A673 (cell line): Measurements from ENCODE around the gene GRPR.
"Not testable (repeated sequence)": the region's sequence is repeated elsewhere in the genome, so short reads cannot be mapped to it uniquely, and the experiment has no call there.

ENCODE experiments used
- EZH2 ChIP-seq: fragments of 200-600 bp; sonication (generic); IDR thresholded peaks from 2 replicates; pipeline ENCODE4 v1.6.1; 2017; ENCODE audit warnings: borderline replicate concordance, low read depth, mild to moderate bottlenecking, mixed read lengths, antibody characterized with exemption, low read length; ENCODE audit not compliant: poor library complexity, severe bottlenecking
- TF ChIP-seq, protein P1 (sequence below): fragments of 300-800, 200-600 bp; sonication (generic); conservative IDR thresholded peaks from 2 replicates; pipeline ENCODE4 v1.5.1; 2017; ENCODE audit warnings: low read depth, mild to moderate bottlenecking, antibody characterized with exemption, low read length, moderate library complexity, mixed read lengths

- TF ChIP-seq, protein P1, sequence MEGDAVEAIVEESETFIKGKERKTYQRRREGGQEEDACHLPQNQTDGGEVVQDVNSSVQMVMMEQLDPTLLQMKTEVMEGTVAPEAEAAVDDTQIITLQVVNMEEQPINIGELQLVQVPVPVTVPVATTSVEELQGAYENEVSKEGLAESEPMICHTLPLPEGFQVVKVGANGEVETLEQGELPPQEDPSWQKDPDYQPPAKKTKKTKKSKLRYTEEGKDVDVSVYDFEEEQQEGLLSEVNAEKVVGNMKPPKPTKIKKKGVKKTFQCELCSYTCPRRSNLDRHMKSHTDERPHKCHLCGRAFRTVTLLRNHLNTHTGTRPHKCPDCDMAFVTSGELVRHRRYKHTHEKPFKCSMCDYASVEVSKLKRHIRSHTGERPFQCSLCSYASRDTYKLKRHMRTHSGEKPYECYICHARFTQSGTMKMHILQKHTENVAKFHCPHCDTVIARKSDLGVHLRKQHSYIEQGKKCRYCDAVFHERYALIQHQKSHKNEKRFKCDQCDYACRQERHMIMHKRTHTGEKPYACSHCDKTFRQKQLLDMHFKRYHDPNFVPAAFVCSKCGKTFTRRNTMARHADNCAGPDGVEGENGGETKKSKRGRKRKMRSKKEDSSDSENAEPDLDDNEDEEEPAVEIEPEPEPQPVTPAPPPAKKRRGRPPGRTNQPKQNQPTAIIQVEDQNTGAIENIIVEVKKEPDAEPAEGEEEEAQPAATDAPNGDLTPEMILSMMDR, result not testable (repeated sequence)
- TF ChIP-seq EZH2, result not testable (repeated sequence)
These were observed 21.7 kb downstream of the GRPR start for GRCh38 chrX:16145093-16145492.
